HG03135 (cell line): ENCODE data around the gene ADARB1.

Experiments used
- ATAC-seq: cut with Tn5 transposase; IDR thresholded peaks from one replicate; pipeline ENCODE4 v1.9.1; 2021; ENCODE audit warnings: mild to moderate bottlenecking, moderate library complexity; ENCODE audit not compliant: unreplicated experiment

The ADARB1 gene

DNA sequence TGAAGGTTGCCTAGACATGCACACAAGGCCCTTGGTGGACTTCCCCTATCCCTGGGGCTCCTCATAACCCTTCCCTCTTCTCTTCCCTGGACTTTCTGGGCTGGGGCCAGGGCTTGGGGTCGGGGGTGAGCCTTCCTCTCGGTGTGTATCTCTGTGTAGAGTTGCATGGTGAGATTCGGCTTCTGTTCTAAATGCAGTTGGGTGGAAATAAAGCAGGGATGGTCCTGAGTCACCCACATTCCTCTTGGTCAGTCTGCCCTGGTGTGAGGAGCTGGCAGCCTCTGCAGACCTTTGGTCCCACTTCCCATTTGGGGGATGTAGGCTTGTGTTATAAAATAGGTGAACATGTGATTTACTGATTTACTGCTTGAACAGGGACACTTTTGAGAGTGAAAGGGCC is 38.0 kb downstream of the ADARB1 start:
- ATAC-seq, result no peak

DNA sequence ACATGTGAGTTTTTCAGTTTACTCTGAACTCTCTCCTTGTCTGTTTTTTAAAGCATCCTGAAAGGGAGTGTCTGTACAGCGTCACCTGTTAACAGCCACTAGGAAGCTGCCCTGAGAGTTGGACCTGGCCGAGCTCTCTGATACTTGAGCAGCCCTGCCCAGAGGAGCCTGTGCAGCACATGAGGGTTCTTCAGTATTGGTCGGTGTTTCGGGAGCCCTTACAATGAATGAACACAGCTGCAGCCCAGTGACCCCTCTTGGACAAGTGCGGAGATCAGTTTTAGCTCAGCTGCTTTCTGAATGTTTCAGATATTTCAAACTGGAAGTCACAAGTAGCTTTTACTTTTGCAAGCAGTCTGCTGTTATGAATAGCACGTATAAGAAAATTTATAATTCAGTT is 39.2 kb downstream of the ADARB1 start:
- ATAC-seq, result no peak

DNA sequence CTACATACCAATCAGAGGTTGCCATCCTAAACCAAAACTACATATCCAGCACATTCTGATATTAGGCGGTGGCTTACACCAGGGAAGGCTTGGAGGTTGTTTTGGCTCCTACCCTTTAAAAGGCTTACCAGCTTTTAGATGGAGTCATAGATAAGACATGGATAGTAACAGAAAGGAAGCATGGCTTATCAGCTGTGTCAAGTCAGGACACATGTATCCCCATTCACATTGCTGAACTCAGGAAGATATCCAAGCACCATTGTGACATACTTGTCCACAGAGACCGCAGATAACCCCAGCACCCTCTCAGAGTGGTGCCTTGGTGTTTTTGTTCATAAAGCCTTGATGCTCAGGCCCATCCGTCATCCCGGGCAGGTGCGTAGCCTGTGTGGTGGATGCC is 39.7 kb downstream of the ADARB1 start:
- no peak for ATAC-seq

DNA sequence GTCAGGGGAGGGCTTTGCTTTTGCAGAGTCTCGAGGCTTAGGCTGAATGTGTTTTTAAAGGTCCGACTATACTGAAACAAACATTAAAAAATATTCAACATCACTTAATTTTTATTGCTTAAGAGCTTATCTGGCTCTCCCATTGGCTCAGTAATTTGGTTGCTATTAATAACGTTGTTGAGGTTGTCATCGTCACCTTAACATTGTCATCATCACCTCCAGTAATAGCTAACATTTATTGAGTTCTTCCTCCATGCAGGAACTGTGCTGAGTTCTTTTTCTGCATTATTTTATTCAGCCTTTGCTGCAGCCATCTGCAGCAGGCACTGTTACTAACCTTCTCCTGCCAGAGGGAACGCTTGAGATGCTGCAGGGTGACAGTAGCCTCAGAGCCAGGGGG is 40.1 kb downstream of the ADARB1 start:
- ATAC-seq, result no peak

DNA sequence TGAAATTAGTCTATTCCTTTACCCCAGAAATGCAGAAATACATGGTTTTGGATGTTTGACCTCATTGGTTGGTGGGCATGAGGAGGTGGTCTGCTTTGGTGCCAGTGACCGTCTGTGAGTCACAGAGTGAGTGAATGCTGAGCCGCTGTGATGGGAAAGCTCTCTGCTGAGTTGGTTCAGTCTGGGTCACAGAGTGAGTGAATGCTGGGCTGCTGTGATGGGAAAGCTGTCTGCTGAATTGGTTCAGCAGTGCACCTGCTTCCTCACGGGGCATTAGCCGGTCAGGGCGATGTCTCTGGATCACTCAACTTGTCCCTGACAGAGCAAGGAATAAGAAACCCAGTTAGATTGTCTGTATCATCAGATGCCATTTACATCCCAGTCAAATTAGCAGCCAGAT is 40.8 kb downstream of the ADARB1 start:
- ATAC-seq, result no peak

DNA sequence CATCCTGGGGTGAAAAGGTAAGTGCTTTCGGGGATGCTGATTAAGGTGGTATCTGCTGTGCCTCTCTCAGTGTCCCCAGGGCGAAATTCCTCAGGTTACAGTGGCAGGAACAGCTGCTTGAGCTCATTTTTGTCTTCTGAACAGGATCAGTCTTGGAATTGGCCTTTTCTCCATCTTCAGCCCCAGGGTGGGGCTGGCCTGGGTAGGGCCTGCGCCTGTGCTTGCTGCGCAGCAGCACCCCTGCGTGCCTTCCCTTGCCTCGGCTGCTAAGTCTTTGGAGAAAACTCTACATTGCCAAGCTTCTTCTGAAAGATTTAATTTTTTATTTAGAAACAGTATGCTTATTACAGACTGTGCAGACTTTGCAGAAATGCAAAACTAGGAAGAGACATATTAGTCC is 41.7 kb downstream of the ADARB1 start:
- no peak for ATAC-seq

DNA sequence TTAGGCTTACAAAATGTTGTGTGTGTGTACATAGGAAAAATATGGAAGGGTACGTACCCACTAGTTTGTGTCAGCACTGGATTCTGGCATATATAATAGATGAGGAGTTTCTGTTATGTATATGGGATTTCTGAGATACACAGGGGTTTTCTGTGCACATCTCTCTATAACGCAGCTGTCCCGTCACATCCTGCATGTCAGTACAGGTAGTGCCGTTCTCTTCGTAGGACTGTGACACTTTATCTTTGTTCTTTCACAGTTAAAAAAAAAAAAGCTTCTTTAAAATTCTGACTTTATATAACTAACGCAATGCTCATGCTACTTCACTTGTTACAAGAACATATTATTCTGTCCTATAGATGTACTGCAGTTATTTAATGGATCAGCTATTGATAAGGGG is 42.9 kb downstream of the ADARB1 start:
- ATAC-seq, result no peak

DNA sequence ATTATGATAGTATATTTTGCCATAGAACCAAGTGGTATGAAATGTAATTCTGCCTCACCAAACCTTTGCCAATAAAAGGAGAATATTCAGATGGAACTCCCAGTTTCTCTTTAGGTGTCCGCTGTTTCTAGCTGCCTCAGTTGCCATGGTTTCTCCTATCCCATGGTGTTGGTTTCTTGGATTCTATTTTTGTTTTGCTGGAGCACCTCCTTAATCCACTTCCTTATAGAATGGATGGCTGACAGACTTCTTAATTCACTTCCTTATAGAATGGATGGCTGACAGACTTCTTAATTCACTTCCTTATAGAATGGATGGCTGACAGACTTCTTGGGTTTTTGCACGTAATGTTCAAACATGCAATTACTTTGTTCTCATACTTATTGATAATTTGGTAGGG is 43.7 kb downstream of the ADARB1 start:
- ATAC-seq, result no peak

DNA sequence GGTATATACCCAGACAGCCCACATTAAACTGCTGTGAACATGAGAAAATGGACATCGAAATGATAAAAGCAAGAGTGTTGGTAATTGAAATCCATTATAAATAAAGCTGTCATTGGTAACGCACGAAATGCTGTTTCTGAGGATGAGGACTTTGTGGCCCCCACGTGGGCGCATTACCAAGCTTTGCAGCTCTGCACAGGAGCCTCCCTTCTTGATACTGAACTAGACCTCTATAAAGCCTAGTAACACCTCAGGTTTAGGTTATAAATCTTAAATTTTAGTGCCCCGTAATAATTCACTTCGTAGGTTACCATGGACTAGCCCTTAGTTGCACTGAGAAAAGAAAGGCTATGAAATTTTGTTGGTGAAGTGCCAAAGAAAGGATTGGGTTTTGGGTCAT is 45.4 kb downstream of the ADARB1 start:
- no peak for ATAC-seq

DNA sequence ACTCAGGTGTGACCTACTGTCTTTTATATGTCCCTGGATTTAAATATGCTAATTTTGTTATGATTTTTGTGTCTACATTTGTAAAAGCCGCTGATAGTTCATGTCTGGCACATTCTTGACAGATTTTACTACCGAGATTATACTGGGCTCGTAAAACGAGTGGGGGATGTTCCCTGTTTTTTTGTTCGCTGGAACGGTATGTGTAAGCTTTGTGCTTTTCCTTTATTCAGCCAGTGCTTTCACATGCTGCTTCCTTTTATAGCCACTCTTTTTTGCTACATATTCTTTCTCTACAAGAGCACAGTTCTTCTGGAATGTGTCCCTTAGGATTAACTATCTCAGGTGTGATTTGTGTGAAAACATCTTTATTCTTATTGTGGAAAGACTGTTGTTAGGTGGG is 46.6 kb downstream of the ADARB1 start:
- no peak for ATAC-seq

DNA sequence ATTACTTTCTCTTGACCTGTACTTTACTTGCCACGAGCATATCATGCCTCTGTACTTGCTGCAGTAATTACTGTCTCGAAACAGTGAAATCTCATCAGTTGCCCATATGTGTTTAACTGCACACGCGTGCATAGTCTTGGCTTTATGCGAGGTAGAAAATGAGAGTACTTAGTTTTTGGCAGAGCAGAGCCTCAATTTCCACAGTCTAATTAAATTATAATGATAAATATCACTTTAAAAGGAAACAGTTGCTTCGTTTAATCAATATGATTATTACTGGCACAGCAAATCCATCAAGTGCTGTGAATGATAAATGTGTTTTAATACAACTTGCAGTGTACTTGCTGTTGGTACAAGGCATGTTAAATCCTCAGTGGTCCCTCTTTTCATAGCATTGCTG is 47.6 kb downstream of the ADARB1 start:
- no peak for ATAC-seq

DNA sequence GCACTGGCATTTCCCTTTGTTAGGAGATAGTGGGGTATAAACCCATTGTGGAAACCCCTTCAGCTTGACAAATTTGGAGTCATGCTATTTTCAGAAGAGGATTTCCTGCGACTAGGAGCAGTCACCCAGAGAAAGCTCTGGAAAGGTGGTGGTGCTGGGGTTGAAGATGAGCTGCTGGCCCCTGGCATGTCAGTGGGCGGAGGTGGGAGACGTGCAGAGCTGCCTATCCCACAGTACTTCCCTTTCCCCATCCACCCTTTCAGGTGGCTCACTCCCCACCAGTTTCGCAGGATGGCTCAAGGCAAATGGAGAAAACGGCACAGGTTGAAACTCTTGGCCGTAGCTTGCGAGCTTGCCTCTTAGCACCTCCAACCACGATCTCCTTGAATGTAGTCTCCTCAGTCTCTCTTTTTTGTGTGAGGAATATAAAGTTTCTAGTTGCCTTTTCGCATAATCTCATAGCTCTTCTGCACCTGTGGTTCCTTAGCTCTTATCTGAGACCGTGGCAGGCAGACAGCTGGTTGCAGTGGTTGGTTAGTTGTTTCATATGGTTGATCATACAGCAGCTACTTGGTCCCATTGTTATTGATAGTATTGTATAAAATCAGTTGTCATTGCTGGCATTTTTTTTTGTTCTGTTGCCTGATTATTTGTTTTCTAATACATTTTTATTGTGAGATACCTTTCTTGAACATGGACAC is 48.2 kb downstream of the ADARB1 start:
- ATAC-seq, result no peak

DNA sequence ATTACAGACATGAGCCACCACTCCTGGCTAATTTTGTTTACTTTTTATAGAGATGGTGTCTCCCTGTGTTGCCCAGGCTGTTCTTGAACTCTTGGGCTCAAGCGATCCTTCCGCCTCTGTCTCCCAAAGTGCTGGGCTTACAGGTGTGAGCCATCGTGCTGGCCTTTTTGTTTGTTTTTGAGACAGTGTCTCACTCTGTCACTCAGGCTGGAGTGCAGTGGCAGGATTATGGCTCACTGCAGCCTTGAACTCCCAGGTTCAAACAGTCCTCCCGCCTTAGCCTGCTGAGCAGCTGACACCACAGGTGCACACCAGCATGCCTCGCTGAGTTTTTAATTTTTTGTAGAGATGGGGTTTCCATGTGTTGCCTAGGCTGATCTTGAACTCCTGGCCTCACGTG is 49.1 kb downstream of the ADARB1 start:
- ATAC-seq, result no peak

DNA sequence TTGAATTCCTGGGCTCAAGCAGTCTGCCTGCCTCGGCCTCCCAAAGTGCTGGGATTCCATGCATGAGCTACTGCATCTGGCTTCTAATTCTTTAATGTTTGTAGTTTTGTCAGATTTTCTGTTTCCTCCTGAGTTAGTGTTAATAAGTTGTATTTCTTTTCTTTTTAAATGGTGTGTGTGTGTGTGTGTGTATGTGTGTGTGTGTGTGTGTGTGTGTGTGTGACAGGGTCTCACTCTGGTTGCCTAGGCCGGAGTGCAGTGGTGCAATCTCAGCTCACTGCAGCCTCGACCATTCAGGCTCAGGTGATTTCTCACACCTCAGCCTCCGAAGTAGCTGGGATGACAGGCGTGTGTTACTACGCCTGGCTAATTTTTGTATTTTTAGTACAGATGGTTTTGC is 50.2 kb downstream of the ADARB1 start:
- no peak for ATAC-seq

DNA sequence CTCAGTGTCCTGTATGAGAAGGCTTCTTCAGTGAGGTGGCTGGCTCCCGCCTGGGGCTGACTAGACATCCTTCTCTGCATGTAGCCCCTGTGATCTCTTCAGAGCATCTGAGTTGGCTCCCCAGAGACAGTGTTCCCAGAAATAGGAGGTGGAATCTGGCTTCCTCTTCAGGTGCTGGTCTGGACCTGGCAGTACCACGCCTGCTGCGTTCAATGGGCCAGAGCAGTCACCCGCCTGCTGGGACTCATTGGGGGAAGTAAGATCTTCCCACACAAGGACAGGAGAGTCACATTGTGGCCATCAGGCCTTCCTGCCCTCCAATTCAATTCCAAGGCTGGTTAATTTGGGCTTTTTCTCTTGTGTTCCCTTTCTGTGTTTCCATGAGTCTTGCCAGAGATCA is 51.0 kb downstream of the ADARB1 start:
- no peak for ATAC-seq

DNA sequence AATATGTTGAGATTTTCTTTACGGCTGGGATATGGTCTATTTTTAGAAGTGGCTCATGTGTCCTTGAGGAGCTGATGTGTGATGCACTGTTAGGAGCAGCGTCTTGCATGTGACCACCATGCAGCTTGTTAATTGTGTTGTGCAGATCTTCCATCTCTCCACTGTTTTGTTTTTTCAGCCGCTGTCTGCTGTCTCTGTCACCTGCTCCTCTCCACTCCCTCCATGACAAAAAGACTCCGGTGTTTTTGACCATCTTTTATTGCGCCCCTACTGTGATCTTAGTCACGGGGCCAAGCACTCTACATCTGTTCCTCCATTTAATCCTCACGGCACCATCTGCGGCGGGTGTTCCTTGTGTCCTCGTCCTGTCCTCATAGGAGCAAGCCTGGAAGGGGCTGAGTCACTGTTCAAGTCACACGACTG is 51.8 kb downstream of the ADARB1 start:
- ATAC-seq, result no peak

DNA sequence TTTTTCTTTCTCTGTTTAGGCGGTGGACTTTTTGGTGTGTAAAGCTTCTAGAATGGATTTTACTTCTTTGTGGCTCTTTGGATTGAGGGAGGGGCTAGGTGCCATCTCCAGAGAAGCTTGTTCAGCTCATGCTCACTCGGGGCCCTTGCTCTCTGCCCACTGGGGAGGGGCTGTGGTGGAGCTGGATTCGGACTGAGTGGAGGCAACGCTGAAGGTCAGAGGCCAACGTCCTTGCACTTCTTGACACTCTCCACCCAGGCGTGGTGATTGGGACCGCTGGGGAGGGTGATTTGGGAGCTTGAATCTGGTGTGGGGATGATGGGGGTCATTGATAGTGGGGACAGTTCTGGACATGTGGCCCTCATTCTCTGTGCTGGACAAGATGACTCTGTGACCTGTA is 52.6 kb downstream of the ADARB1 start:
- no peak for ATAC-seq

DNA sequence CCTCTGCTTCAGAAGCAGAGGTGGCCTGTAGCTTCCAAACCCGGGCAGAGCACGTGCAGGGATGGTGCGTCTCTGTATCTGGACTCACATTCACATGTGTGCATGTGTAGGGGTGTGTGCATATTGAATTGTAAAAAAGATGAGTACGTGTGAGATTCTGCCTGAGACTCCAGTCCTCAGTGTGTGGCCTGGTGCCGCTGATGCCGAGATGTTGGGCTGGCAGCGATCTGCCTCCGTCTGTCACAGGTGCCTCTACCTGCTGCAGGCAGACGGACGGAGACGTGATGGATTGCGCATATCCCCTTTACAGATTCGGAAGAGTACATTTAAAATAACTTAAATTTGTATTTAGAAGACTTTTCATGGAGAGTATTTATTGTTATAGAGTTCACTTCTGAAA is 53.6 kb downstream of the ADARB1 start:
- no peak for ATAC-seq

DNA sequence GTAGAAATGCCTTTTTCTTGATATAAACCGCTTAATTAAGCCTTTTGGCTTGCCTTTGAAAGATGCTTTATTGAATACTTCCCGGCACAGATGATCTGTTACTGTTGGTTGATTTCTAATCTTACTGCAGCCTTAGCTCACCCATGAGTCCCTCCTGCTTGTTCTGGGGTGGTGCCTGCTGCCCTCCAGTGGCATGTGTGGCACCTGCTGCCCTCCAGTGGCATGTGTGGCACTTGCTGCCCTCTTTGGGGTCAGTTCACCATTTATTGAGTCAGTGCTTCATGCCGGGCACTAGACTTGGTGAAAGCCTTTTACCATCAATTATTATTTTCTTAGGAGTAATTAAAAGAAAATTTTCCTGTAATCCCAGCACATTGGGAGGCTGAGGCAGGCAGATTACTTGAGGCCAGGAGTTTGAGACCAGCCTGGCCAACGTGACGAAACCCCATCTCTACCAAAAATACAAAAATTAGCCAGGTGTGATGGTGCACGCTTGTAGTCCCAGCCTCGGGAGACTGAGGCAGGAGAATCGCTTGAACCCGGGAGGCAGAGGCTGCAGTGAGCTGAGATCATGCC is 54.3 kb downstream of the ADARB1 start:
- ATAC-seq, result no peak

DNA sequence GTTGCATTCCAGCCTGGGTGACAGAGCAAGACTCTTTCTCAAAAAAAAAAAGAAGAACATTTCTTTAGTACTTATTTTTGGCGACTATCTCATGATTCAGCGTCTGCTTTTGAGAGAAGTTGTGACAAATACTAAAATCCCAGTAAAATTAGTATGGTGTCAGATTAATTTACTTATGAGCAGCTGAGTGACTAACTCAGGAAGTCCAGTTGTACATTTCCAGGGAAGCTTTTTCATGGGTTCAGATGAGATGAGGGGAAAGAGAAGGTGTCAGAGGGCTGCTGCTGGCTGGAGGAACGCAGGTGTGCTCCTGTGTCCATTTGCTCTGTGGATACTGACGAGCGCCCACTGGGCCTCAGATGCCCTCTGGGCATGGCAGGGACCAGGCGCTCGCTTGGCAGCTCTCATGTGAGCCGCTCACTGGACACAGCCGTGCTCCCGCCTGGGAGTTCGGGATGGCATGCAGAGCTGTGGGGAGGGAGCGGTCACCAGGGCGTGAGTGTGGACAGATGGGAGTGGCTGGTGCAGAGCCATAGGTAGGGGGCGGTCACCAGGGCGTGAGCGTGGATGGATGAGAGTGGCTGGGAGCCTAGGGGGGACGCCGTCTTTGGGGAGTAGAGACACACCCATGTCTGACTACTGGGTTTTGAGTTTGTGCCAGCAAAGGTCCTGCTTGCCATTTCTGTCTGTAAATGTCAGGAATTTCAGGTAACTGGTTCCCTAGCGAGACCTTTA is 55.0 kb downstream of the ADARB1 start:
- no peak for ATAC-seq

DNA sequence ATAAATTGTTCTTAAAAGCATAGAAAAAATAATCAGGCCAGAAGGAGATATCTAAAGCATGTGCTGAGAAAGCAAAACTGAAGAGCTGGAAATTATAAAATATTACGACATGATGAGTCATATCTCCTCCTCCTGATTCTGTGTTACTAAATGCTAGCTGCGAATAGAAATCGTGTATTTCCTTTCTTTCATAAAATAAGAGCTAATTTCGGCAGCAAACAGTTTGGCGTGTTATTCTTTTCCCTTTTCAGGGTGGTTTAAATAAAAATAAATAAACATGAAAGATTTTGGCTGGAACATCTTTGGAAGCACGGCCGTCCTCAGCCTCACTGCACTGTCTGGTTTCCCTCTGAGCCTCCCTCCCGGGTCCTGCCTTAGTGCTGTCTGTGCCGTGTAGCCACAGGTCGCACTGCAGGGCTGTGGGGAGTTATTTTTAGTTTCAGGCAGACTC is 56.0 kb downstream of the ADARB1 start:
- ATAC-seq, result no peak

DNA sequence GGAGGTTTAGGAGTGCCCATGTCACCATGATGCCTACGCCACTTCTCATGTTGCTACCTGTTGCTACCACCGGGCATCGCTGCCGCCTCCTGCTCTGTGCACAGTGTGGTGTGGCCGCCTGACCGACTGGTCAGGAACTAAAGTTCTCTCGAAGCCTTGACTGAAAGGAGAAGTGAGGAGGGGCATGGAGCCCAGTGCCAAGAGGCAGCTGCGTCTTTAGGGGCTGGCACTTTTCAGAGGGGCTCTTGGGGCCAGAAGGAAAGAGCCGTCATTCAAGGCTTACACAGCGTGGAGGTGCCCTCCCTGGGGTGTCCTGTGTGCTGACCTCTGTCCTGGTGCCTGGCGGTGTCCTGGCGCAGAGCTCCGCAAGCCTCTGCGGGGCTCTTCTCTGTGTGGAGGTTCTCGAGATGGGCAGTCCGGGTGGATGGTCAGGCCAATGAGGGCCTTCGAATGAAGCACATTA is 57.2 kb downstream of the ADARB1 start:
- ATAC-seq, result no peak
